Activated CD8-positive, alpha-beta memory T cell treated with anti-CD3 and anti-CD28 coated beads, Interleukin-2, amount 50 U/mL, for 4 hours (primary cell): ENCODE results near the gene MT1B.
"Not testable (repeated sequence)": the region's sequence is repeated elsewhere in the genome, so short reads cannot be mapped to it uniquely, and the experiment has no call there.

Source experiments
- DNase-seq: peaks from one replicate; pipeline ENCODE4 v3.0.0-alpha.2; 2020

Gene MT1B

DNA sequence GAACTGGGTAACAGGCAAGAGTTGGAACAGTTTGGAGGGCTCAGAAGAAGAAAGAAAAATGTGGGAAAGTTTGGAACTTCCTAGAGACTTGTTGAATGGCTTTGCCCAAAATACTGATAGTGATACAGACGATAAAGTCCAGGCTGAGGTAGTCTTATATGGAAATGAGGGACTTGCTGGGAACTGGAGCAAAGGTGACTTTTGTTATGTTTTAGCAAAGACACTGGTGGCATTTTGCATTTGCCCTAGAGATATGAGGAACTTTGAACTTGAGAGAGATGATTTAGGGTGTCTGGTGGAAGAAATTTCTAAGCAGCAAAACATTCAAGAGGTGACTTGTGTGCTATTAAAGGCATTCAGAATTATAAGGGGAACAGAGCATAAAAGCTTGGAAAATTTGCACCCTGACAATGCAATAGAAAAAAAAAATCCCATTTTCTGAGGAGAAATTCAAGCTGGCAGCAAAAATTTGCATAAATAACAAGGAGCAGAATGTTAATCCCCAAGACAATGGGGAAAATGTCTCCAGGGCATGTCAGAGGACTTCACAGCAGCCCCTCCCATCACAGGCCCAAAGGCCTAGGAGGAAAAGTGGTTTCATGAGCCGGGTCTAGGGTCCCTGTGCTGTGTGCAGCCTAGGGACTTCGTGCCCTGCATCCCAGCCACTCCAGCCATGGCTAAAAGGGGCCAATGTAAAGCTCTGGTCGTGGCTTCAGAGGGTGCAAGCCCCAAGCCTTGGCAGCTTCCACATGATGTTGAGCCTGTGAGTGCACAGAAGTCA lies 29.8 kb upstream of the MT1B start:
- DNase-seq, result not testable (repeated sequence)

DNA sequence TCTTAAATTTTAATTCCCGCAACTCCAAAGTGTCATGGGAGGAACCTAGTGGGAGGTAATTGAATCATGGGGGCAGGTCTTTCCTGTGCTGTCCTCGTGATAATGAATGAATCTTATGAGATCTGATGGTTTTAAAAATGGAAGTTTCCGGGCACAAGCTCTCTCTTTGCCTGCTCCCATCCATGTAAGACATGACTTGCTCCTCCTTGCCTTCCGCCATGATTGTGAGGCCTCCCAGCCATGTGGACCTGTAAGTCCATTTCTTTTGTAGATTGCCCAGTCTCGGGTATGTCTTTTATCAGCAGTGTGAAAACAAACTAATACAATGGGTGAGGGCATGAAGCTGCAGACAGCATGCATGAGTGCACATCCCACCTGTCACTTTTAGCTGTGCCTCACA lies 28.5 kb upstream of the MT1B start:
- not testable (repeated sequence) for DNase-seq

DNA sequence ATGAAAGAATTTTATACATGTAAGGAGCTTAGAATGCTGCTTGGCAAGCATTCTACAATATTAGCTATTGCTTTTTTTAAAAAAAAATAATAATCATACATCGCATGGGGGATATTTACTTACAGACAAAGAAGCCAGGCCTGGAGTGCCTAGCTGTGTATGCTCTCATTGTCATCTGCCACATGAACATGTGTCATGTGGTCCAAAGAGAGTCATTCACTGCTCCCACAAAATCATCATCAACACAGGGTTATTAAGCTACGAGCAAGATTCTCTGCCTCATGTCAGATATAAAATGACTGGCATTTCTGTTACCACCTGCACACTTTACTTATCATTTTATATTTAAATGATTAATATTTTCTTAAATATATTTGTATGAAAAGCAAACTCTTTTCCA lies 28.0 kb upstream of the MT1B start:
- DNase-seq, result no peak

DNA sequence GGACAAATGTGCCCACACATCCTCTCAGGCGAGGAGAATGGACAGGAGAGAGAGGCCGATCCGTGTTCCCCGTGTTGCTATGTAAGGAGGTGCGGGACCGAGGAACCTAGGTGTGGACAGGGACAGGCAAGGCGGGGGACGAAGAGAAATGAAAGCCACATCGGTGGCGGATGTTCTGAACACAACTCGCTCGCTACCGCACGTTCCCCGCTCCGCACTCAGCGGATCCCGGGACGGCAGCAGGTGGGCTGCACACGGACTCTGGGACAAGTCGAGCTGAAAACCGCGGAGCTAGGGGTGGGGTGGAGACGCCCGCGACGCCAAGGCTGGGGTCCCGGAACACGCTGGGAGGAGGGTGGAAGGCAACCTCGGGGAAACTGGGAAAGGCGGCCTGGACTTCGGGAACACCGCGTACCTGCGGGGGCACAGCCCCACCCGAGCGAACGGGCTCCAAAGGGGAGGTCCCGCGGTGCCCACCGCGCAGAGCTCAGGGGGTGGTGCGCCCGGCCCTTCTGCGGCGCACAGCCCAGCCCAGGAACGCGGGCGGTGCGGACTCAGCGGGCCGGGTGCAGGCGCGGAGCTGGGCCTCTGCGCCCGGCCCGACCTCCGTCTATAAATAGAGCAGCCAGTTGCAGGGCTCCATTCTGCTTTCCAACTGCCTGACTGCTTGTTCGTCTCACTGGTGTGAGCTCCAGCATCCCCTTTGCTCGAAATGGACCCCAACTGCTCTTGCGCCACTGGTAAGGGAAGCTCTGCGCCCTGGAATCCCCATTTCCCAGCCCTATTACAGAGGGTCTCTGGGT lies 26.3 kb upstream of the MT1B start, which contains the start of gene MT1E:
TSS of gene MT1E (plus strand) at position 642 of the 803 bp plus-strand sequence. CDS start at position 713, 71 bp downstream.
- DNase-seq, result no peak

DNA sequence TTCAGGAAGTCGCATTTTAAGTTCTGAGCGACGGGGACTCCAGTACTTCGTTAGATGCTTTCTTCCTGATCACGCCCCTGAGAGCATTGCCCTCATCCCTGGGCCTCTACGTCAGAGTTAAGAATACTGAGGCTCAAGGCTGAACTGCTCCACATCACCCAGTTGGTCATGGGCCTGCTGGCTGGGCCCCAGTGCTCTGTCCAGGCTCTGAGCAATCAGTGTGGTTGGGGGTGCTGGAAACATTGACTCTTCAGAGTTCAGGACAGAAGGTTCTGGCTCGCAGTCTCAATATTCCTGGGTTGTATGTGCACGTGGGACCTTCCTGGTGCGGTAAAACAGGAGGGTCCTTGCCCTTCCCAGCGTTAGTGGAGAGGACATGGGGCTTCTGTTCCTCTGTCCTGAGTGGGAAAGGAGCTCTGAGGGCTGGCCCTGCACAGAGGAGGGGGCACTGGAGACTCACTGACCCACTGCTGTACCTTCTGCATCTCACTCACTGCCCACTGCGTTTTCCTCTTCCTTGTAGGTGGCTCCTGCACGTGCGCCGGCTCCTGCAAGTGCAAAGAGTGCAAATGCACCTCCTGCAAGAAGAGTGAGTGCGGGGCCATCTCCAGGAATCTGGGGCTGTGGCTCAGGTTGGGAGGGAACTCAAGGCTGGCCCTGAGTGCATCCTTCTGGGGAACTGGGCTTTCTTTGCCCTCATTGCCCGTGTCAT lies 25.6 kb upstream of the MT1B start:
- DNase-seq, result no peak

DNA sequence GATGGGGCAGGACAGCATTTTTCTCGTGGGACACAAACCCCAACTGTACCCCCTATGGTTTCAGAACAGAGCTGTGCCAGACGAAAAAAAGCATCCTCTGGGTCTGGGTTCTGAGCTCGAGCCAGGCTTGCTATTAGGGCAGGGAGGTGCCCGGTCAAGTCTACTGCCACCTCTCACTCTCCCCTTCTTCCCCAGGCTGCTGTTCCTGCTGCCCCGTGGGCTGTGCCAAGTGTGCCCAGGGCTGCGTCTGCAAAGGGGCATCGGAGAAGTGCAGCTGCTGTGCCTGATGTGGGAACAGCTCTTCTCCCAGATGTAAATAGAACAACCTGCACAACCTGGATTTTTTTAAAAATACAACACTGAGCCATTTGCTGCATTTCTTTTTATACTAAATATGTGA lies 25.0 kb upstream of the MT1B start:
- no peak for DNase-seq

DNA sequence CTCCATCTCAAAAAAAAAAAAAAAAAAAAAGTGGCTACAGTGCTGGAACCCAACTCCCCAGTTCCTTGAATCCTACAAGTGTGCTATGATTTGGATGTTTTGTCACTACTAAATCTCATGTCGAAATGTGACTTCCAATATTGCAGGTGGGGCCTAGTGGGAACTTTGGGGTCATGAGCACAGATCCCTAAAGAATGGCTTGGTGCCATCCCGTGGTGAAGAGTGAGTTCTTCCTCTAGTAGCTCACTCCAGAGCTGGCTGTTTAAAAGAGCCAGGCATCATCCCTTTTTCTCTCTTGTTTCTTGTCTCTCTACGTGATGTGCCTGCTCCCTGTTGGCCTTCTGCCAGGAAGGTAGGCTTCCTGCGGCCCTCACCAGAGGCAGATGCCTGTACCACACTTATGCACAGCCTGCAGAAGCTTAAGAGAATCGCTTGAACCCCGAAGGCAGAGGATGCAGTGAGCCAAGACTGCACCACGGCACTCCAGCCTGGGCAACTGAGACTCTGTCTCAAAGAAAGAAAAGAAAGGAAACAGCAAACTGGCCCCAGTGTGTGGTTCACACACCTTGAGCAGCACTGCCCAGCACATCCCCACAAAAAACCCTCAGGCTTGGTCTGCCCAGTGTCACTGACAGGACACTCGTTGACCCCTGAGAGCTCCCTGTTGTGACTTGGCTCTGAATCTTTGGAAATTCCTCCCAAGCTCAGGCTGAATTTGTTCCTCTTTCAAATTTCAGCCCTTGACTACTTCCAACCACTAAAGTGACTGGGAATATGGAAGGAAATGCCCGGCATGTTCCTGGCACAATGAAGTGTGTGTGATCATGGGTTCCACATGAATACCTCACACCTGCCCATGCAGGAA lies 23.0 kb upstream of the MT1B start:
- DNase-seq, result no peak

DNA sequence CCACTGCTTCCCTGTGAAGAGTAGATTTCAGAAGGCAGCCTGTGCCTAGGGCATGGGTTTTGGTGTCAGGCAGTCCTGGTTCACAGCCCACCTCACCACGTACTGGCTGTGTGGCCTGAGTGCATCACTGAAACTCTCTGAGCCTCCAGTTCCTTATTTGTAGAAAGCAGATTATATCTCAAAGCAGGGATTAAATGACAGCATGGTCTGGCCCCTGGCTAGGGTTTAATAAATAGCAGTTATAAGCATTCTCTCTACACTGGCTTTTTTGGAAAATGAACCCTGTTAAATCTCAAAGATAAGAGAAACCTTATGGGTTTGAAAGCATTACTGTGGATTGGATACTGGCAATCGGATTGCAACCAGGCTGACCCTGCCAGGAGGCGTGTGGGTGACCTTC lies 22.2 kb upstream of the MT1B start:
- no peak for DNase-seq

DNA sequence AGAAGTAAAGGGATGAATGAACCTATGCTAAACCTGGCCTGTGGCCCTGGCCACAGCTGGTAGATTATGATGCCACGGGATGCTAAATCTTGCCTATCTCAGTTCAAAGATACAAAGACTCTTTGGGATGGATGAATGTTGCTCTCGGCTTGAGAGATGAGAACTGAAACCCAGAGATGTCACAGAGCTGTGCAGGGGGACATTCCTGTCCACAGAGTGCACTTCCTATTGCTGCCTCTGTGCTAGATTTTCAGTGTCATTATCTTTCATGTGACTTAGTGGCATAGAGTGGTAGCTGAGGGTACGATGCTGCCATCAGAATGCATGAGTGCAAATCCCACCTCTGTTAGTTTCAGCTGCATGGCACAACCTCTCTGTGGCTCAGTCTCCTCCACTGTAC lies 21.6 kb upstream of the MT1B start:
- DNase-seq, result no peak

DNA sequence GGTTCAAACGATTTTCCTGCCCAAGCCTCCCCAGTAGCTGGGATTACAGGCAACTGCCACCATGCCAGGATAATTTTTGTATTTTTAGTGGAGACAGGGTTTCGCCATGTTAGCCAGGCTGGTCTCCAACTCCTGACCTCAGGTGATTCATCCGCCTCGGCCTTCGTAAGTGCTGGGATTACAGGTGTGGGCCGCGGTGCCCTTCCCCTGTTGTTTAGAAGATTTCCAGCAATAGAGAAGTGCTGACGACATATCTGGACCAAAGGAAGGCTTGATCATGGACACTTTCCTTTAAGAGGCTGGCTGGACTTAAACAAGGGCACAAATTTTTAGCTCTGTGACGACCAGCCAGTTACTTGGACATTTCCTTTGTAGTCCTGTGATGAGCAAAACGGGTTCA lies 20.5 kb upstream of the MT1B start:
- DNase-seq, result no peak

DNA sequence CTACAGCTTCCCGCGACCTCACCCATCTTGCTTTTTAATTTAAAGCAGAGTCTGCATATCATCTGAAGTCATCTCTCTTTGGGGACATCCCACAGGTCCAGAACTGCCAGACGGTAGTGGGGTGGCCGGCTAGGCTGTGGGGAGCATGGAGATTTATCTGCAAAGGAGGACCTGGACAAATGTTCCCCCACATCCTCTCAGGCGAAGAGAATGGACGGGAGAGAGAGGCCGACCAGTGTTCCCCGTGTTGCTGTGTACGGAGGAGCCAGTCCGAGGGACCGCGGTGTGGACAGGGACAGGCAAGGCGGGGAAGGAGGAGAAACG lies 19.9 kb upstream of the MT1B start:
- no peak for DNase-seq

DNA sequence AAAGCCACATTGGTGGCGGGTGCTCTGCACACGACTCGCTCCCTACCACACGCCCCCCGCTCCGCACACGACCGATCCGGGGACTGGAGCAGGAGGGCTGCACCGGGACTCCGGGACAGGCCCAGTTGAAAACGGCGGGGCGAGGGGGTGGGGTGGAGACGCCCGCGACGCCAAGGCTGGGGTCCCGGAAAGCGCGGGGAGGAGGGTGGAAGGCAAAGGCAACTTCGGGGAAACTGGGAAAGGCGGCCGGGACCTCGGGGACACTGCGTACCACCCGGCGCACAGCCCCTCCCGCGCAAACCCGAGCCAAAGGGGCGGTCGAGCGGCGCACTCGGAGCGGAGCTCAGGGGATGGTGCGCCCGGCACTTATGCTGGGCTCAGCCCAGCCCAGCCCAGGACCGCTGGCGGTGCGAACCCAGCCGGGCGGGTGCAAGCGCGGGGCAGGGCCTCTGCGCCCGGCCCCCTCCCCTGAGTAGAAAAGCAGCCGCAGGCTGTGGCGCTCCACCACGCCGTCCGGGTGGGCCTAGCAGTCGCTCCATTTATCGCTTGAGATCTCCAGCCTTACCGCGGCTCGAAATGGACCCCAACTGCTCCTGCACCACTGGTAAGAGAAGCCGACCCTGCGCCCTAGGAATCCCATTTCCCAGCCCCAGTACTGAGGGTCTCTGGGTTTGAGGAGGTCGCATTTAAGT lies 19.4 kb upstream of the MT1B start, which contains the start of gene MT1M:
TSS of gene MT1M (plus strand) at position 504 of the 692 bp plus-strand sequence. CDS start at position 577, 73 bp downstream.
- no peak for DNase-seq

DNA sequence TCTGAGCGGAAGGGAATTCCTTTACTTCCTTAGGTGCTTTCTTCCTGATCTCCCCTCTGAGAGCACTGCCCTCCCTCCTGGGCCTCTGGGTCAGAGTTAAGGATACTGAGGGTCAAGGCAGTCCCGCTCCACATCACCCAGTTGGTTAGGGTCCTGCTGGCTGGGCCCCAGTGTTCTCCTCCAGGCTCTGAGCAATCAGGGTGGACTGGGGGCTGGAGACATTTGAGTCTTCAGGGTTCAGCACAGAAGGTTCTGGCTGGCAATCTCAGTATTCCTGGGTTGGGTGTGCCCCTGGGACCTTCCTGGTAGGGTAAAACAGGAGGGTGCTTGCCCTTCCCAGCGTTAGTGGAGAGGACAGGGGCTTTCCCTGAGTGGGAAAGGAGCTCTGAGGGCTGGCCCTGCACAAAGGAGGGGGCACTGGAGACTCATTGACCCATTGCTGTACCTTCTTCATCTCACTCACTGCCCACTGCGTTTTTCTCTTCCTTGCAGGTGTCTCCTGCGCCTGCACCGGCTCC lies 18.8 kb upstream of the MT1B start:
- no peak for DNase-seq

DNA sequence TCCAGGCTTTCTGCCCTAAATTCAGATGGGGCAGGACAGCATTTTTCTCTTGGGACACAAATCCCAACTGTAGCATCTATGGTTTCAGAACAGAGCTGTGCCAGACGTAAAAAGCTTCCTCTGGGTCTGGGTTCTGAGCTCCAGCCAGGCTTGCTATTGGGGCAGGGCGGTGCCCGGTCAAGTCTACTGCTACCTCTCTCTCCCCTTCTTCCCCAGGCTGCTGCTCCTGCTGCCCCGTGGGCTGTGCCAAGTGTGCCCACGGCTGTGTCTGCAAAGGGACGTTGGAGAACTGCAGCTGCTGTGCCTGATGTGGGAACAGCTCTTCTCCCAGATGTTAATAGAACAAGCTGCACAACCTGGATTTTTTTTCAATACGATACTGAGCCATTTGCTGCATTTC lies 18.2 kb upstream of the MT1B start:
- no peak for DNase-seq

DNA sequence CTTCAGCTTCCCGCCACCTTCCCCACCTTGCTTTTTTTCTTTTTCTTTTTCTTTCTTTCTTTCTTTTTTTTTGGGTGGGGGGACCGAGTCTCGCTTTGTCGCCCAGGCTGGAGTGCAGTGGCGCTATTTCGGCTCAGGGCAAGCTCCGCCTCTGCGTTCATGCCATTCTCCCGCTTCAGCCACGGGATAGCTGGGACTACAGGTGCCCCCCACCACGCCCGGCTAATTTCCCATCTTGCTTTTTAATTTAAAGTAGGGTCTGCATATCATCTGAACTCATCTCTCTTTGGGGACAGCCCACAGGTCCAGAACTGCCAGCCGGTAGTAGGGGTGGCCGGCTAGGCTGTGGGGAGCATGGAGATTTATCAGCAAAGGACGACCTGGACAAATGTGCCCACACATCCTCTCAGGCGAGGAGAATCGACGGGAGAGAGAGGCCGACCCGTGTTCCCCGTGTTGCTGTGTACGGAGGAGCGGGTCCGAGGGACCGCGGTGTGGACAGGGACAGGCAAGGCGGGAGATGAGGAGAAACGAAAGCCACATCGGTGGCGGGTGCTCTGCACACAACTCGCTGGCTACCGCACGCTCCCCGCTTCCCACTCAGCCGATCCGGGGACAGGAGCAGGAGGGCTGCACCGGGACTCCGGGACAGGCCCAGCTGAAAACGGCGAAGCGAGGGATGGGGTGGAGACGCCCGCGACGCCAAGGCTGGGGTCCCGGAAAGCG lies 16.8 kb upstream of the MT1B start:
- no peak for DNase-seq

DNA sequence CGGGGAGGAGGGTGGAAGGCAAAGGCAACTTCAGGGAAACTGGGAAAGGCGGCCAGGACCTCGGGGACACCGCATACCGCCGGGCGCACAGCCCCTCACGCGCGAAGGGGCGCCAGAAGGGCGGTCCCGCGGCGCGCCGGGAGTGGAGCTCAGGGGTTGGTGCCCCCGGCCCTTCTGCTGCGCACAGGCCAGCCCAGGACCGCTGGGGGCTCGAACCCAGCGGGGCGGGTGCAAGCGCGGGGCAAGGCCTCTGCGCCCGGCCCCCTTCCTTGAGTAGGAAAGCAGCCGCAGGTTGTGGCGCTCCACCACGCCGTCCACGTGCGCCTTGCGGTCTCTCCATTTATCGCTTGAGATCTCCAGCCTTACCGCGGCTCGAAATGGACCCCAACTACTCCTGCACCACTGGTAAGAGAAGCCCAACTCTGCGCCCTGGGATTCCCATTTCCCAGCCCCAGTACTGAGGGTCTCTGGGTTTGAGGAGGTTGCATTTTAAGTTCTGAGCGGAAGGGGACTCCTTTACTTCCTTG lies 16.2 kb upstream of the MT1B start:
- no peak for DNase-seq

DNA sequence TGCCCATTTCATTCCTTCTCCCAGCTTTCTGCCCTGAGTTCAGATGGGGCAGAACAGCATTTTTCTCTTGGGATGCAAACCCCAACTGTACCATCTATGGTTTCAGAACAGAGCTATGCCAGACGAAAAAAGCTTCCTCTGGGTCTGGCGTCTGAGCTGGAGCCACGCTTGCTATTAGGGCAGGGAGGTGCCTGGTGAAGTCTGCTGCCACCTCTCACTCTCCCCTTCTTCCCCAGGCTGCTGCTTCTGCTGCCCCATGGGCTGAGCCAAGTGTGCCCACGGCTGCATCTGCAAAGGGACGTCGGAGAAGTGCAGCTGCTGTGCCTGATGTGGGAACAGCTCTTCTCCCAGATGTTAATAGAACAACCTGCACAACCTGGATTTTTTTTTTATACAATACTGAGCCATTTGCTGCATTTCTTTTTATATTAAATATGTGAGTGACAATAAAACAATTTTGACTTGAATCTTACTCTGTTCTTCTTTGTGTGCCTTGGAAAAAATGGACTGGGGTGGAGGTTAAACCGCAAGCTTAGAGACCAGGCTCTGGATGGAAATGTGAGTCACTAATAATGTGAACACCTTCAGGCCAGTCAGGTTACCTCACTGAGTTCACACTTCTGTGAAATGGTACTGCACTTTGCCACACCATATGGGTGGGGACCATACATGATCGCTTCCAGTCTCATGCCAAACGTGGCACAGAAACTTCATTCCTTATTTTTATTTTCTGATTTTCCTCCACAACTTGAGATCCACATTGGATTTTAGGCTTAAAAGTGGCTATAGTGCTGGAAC lies 14.9 kb upstream of the MT1B start:
- no peak for DNase-seq

DNA sequence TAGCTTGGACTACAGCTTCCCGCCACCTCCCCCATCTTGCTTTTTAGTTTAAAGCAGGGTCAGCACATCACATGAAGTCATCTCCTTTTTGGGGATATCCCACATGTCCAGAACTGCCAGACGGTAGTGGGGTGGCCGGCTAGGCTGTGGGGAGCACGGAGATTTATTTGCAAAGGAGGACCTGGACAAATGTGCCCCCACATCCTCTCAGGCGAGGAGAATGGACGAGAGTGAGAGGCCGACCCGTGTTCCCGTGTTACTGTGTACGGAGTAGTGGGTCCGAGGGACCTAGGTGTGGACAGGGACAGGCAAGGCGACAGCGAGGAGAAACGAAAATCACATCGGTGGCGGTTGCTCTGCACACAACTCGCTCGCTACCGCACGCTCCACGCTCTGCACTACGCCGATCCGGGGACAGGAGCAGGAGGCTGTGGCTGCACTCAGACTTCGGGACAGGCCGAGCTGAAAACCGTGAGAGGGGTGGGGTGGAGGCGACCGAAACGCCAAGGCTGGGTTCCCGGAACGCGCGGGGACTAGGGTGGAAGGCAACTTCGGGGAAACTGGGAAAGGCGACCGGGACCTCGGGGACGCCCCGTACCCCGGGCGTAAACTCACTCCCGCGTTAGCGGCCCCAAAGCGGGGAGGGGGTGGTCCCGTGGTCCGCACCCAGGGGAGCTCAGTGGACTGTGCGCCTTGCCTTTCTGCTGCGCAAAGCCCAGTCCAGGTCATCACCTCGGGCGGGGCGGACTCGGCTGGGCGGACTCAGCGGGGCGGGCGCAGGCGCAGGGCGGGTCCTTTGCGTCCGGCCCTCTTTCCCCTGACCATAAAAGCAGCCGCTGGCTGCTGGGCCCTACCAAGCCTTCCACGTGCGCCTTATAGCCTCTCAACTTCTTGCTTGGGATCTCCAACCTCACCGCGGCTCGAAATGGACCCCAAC lies 13.6 kb upstream of the MT1B start, which contains the start of gene MT1A:
TSS of gene MT1A (plus strand) at position 853 of the 937 bp plus-strand sequence. CDS start at position 926, 73 bp downstream.
- DNase-seq, result no peak

DNA sequence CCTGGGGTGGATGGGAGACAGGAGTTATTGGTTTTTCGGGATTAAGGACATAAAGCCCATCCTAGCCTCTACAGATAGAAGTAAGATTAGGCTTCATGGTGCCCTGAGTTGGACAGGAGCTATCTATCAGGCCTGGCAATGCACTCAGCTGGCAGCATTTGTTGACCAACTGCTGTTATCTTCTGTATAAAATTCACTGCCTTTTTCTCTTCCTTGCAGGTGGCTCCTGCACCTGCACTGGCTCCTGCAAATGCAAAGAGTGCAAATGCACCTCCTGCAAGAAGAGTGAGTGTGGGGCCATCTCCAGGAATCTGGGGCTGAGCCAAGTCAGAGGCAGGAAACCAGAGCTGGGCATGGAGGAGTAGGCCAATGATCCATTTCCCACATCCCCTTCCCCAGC lies 12.6 kb upstream of the MT1B start:
- DNase-seq, result no peak
